ENCODE measurements around the gene ZBTB5. TPM values are rescaled to one million over a fixed set of nuclear protein-coding genes. Genes with fewer than 3 reads are reported as not detected.
A peak's percentile ranks its signal among the peaks of the same experiment; 100 is the strongest.

ZBTB5 gene
- total and polyA plus RNA-seq, 2 of the 13 experiments (the other 11 are each of a cell fraction or from before 2014, with no cell fraction given), result 12.5 to 20.5 TPM

GRCh38 chr9:37471942-37472684, 6.9 kb upstream of the ZBTB5 start (continued):
- no peak for TF ChIP-seq ZFP91 (CRISPR knock-in tag; IDR thresholded peaks at IDR 0.05; ENCODE audit: borderline replicate concordance)
- TF ChIP-seq CBFB (CRISPR knock-in tag; IDR thresholded peaks at IDR 0.05), result no peak
- no peak for TF ChIP-seq SNAPC2 (CRISPR knock-in tag; IDR thresholded peaks at IDR 0.05)
- peak; percentile 58; the same call in 1 of the 2 replicates for TF ChIP-seq NFE2L2 (IDR thresholded peaks at IDR 0.05; ENCODE audit: low read length)
- TF ChIP-seq CEBPG (CRISPR knock-in tag; IDR thresholded peaks at IDR 0.05), result no peak
- no peak for TF ChIP-seq KDM5B (CRISPR knock-in tag; IDR thresholded peaks at IDR 0.05; ENCODE audit: borderline replicate concordance)
- TF ChIP-seq PHF5A (CRISPR knock-in tag; IDR thresholded peaks at IDR 0.05; ENCODE audit: low read depth, unreplicated experiment), result no peak
- no peak for TF ChIP-seq CENPBD1 (CRISPR knock-in tag; IDR thresholded peaks at IDR 0.05; ENCODE audit: borderline replicate concordance, low read depth)
- no peak for TF ChIP-seq ZNF670 (CRISPR knock-in tag; IDR thresholded peaks at IDR 0.05; ENCODE audit: borderline replicate concordance)
- peak; percentile 92 for TF ChIP-seq ZNF460 (CRISPR knock-in tag; IDR thresholded peaks at IDR 0.05; ENCODE audit: borderline replicate concordance)
- TF ChIP-seq ZNF362 (CRISPR knock-in tag; IDR thresholded peaks at IDR 0.05; ENCODE audit: borderline replicate concordance), result peak; percentile 37; the same call in 1 of the 2 replicates
- TF ChIP-seq MXD4 (CRISPR knock-in tag; IDR thresholded peaks at IDR 0.05), result no peak
- no peak for TF ChIP-seq TEAD2 (CRISPR knock-in tag; IDR thresholded peaks at IDR 0.05)
- TF ChIP-seq ZNF781 (CRISPR knock-in tag; IDR thresholded peaks at IDR 0.05; ENCODE audit: borderline replicate concordance, not compliant biosample characterization), result no peak
- TF ChIP-seq ZNF770 (CRISPR knock-in tag; IDR thresholded peaks at IDR 0.05), result peak; percentile 69; the same call in 1 of the 2 replicates
- no peak for TF ChIP-seq ZNF704 (CRISPR knock-in tag; IDR thresholded peaks at IDR 0.05; ENCODE audit: borderline replicate concordance)
- TF ChIP-seq NFE2 (CRISPR knock-in tag; IDR thresholded peaks at IDR 0.05), result peak; percentile 24; the same call in 1 of the 2 replicates
- no peak for TF ChIP-seq ZNF251 (CRISPR knock-in tag; IDR thresholded peaks at IDR 0.05)
- no peak for TF ChIP-seq KLF11 (CRISPR knock-in tag; IDR thresholded peaks at IDR 0.05)
- no peak for TF ChIP-seq MIXL1 (CRISPR knock-in tag; IDR thresholded peaks at IDR 0.05)
- no peak for TF ChIP-seq REL (CRISPR knock-in tag; conservative IDR thresholded peaks at IDR 0.05)
- no peak for TF ChIP-seq TBP (CRISPR knock-in tag; IDR thresholded peaks at IDR 0.05)
- TF ChIP-seq POLR2G (IDR thresholded peaks at IDR 0.05; ENCODE audit: low read depth, low read length), result no peak
- peak; percentile 27 for TF ChIP-seq TEAD3 (CRISPR knock-in tag; optimal IDR thresholded peaks at IDR 0.05; ENCODE audit: borderline replicate concordance)

Data from HepG2 (cell line).